Heart left ventricle (tissue), 16 donors: Measurements from ENCODE around the gene TAF6. TPM values are rescaled to one million over a fixed set of nuclear protein-coding genes. Genes with fewer than 3 reads are reported as not detected.
A peak's percentile ranks its signal among the peaks of the same experiment; 100 is the strongest.

Experiments
- ATAC-seq, 4 donors: fragments of 200-7000 bp; cut with Tn5 transposase; one replicate each; pipeline ENCODE4 v1.9.1; 2020 to 2022; ENCODE audit warnings: moderate library complexity in 4 of 4, mild to moderate bottlenecking in 3 of 4, moderate number of reproducible peaks in 1 of 4
- DNase-seq, 5 donors: peaks; one replicate each; pipeline ENCODE4 v3.0.0-alpha.2; 2020
- H3K27ac ChIP-seq, 12 donors: fragments of 200-600 bp; sonication (generic) in 4 of 12; one replicate each; pipeline versions ENCODE4 v1.5.0 to v1.8.0; 2016 to 2022; ENCODE audit warnings: mild to moderate bottlenecking in 2 of 12
- H3K27me3 ChIP-seq, 9 donors: fragments of 200-600 bp; sonication (generic) in 2 of 9; one replicate each; pipeline versions ENCODE4 v1.5.1 to v1.8.0; 2016 to 2022; ENCODE audit warnings: mild to moderate bottlenecking in 3 of 9
- H3K36me3 ChIP-seq, 9 donors: fragments of 200-600 bp; sonication (generic) in 2 of 9; one replicate each; pipeline versions ENCODE4 v1.5.0 to v1.8.0; 2018 to 2022; ENCODE audit warnings: mild to moderate bottlenecking in 2 of 9
- H3K4me1 ChIP-seq, 12 donors: fragments of 200-600 bp; sonication (generic) in 4 of 12; one replicate each; pipeline versions ENCODE4 v1.5.0 to v1.8.0; 2016 to 2022; ENCODE audit warnings: mild to moderate bottlenecking in 3 of 12
- H3K4me3 ChIP-seq, 12 donors: fragments of 200-600 bp; sonication (generic) in 4 of 12; one replicate each; pipeline versions ENCODE4 v1.5.0 to v1.8.0; 2017 to 2022; ENCODE audit warnings: mild to moderate bottlenecking in 9 of 12, moderate library complexity in 4 of 12
- H3K9me3 ChIP-seq, 12 donors: fragments of 200-600 bp; sonication (generic) in 4 of 12; one replicate each; pipeline versions ENCODE4 v1.5.0 to v1.8.0; 2016 to 2022; ENCODE audit warnings: mild to moderate bottlenecking in 1 of 12
- POLR2A ChIP-seq, 2 donors: fragments of 450-650 bp; IDR thresholded peaks; one replicate each; pipeline ENCODE4 v1.6.1; 2017; ENCODE audit warnings: antibody characterized with exemption in 2 of 2, mild to moderate bottlenecking in 2 of 2, moderate library complexity in 2 of 2
- WGBS, 4 donors: extraction: QIAGEN DNeasy Blood & Tissue Kit in 2 of 4; methylation state at CpG; one replicate each; pipeline versions ENCODE4 v1.1.5 to v1.1.7; 2013 to 2018; 5-methylcytosine and 5-hydroxymethylcytosine counted together
- intact Hi-C, 10 donors: fragments of 100-400 bp; cut with DNase I; formaldehyde crosslinking; loops; one replicate each; pipeline versions ENCODE4 v1.11.1 to v1.14.2; 2022
- polyA plus RNA-seq, 2 donors: library from polyadenylated mRNA; stranded (reverse); fragments of 200-250 nt; gene quantifications; one replicate each; pipeline ENCODE4 v1.2.3, GENCODE V29; 2013
- total RNA-seq, 9 donors: library from RNA; depleted of rRNA in 2 of 9; stranded (reverse); fragments of >200 nt in 2 of 9; fragmentation: NEBNext Ultra II Directional in 3 of 9; extraction: Animal tissue kit (Norgen Biotek cat#: 25700) in 3 of 9; gene quantifications; one replicate each; pipeline versions ENCODE4 v1.1.0 to v1.2.4, GENCODE V29; 2016 to 2023
- TF ChIP-seq, protein P1 (sequence below), 12 donors: fragments of 200-600 bp; sonication (generic) in 4 of 12; IDR thresholded peaks; one replicate each; pipeline versions ENCODE4 v1.5.0 to v1.8.0; 2018 to 2022; ENCODE audit warnings: antibody characterized with exemption in 12 of 12, mild to moderate bottlenecking in 5 of 12
- donor health status: ischemic (EF 13 %, LVEDD 7.1; RV severe dilation, severe dysfunction).
- donor health status: healthy with polysubstance abuse.
- donor health status: DM: no; HTN: yes; CAD: no.
- donor health status: DM: no; HTN: no; CAD: no.
- donor health status: ischemic (EF 25% LVEDD 6.9; RV normal size, moderate dysfunction).
- donor health status: ischemic (EF 25% LVEDD 5.7; RV mildly dilated, moderate dysfunction).
- donor health status: healthy.
- donor health status: DM: yes; HTN: yes; CAD: no.
- donor health status: ischemic (EF 35%, LVEDD 5.7; RV mildly dilated, moderate dysfunction).
- donor health status: nonischemic (EF 11% LVEDD 7.7; RV severe dilation, severe dysfunction).
- donor health status: DM: yes; HTN: yes; CAD: no.
- donor health status: PGD.
- donor health status: ischemic (EF 29% LVEDD 5.4; RV normal size, mild dysfunction).
- donor health status: nonischemic (EF 23%, LVEDD 6.1; RV moderate dilation, normal function).

Gene TAF6
- total and polyA plus RNA-seq, 11 donors = 24.9 to 80.9 (median 34.1) TPM

DNA sequence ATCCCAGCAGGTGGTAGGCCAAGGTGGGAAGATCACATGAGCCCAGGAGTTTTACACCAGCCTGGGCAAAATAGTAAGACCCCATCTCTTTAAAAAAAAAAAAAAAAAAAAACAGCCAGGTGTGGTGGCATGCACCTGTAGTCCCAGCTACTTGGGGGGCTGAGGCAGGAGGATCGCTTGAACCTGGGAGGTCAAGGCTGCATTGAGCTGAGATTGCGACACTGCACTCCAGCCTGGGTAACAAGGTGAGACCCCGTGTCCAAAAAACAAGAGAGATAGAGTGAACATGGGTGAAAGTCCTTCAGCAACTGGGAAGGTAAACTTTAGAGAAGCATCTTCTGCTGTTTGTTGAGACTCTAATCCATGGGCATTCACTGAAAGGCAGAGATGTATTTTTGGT is 23.3 kb upstream of the TAF6 start:
- Histone ChIP-seq H3K4me1 (no peaks in the 10 kb centered on the region), H3K27me3 (peaks cover 0 to 15% (median 0%) of the 10 kb centered on the region in 9 donors), H3K36me3 (no peaks in the 10 kb centered on the region), H3K9me3 (no peaks in the 10 kb centered on the region), H3K27ac (no peak overlapping the region), H3K4me3 (no peak overlapping the region)
- TF ChIP-seq, protein P1, sequence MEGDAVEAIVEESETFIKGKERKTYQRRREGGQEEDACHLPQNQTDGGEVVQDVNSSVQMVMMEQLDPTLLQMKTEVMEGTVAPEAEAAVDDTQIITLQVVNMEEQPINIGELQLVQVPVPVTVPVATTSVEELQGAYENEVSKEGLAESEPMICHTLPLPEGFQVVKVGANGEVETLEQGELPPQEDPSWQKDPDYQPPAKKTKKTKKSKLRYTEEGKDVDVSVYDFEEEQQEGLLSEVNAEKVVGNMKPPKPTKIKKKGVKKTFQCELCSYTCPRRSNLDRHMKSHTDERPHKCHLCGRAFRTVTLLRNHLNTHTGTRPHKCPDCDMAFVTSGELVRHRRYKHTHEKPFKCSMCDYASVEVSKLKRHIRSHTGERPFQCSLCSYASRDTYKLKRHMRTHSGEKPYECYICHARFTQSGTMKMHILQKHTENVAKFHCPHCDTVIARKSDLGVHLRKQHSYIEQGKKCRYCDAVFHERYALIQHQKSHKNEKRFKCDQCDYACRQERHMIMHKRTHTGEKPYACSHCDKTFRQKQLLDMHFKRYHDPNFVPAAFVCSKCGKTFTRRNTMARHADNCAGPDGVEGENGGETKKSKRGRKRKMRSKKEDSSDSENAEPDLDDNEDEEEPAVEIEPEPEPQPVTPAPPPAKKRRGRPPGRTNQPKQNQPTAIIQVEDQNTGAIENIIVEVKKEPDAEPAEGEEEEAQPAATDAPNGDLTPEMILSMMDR (IDR thresholded peaks at IDR 0.05) = no peak
- no peak for TF ChIP-seq POLR2A (IDR thresholded peaks at IDR 0.05)
- WGBS, 4 donors = 93 to 95% (median 94%) methylated on average over 3 of the region's 3 CpGs
- intact Hi-C loops = loop anchor here in 1 of 10 donors (10.0 kb wide), 1 partner anchor 202 kb away; no protein-coding TSS in a partner anchor
- ATAC-seq (no peak), DNase-seq (no peak)

DNA sequence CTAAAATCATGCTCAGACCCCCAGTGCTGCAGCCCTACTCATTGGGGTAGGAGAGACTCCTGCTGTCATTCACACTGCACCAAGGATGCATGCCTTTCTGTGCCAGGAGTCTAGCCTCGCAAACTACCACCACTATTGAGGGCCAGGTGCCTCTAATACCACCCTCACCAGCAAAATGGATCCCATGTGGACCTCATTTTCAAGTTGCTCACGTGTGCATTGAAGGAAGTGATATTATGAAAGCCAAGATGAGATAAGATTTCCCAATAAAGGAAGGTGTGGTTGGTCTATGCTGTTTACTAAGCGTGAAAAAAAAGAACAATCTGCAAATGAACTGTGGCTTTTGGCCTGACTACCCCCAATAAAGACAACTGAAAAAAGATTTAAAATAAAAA is 22.4 kb upstream of the TAF6 start:
- Histone ChIP-seq H3K9me3 (no peaks in the 10 kb centered on the region), H3K4me3 (no peak overlapping the region), H3K4me1 (no peaks in the 10 kb centered on the region), H3K36me3 (no peaks in the 10 kb centered on the region), H3K27me3 (peaks cover 0 to 15% (median 0%) of the 10 kb centered on the region in 9 donors), H3K27ac (no peak overlapping the region)
- TF ChIP-seq, protein P1 (IDR thresholded peaks at IDR 0.05) = no peak
- no peak for TF ChIP-seq POLR2A (IDR thresholded peaks at IDR 0.05)
- DNase-seq = no peak
- intact Hi-C loops = loop anchor here in 1 of 10 donors (10.0 kb wide), 1 partner anchor 203 kb away; no protein-coding TSS in a partner anchor
- 62 to 67% (median 66%) methylated on average over 3 of the region's 3 CpGs for WGBS, 4 donors
- ATAC-seq = no peak

DNA sequence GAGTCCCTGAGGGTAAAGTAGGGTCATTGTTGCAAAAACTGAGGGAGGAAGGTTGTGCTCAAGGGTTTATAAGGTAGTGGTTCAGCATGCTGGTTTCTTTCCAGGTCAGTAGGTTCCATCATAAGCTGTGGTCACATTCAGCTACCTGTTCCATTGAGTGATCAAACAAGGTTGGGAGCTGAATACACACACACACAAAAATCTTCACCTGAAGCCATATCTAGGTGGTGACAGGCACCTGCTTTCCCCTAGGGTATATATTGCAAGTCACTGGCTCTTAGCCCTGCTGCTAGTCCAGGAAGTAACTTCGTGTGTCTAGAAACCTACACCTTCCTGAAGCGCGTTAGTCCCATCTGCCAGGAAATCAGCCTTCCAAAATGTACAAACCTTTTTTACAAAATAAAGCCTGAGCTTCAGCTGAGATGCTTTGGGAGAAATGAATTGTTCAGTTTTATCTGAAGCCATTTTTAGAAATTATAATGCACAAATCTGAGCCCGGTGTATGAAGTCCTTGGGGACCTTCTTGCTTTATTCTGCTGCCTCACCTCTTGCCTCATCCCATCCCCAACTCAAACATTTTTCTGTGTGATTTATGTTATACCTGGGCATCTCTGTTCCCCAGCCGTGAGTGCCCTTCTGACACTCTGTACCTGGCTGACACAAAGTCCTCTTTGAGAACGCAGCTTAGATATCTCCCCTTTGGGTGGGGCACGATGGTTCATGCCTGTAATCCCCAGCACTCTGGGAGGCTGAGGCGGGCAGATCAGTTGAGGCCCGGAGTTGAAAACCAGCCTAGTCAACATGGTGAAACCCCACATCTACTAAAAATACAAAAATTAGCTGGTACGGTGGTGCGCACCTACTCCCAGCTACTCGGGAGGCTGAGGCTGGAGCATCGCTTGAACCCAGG is 18.9 kb upstream of the TAF6 start:
- Histone ChIP-seq H3K9me3 (no peaks in the 10 kb centered on the region), H3K4me1 (no peaks in the 10 kb centered on the region), H3K27ac (no peak overlapping the region), H3K36me3 (no peaks in the 10 kb centered on the region), H3K4me3 (no peak overlapping the region), H3K27me3 (peaks cover 0 to 15% (median 0%) of the 10 kb centered on the region in 9 donors)
- DNase-seq (no peak), ATAC-seq (no peak)
- intact Hi-C loops = loop anchor here in 3 of 10 donors (5.0 to 10.0 kb wide), 3 partner anchors 79 to 217 kb away; partner anchors contain the start of genes PILRB (in 1 of the 3) and PVRIG (in 1 of the 3)
- WGBS, 4 donors = 76 to 80% (median 78%) methylated on average over 13 of the region's 13 CpGs
- TF ChIP-seq, protein P1 (IDR thresholded peaks at IDR 0.05) = no peak
- TF ChIP-seq POLR2A (IDR thresholded peaks at IDR 0.05) = no peak

DNA sequence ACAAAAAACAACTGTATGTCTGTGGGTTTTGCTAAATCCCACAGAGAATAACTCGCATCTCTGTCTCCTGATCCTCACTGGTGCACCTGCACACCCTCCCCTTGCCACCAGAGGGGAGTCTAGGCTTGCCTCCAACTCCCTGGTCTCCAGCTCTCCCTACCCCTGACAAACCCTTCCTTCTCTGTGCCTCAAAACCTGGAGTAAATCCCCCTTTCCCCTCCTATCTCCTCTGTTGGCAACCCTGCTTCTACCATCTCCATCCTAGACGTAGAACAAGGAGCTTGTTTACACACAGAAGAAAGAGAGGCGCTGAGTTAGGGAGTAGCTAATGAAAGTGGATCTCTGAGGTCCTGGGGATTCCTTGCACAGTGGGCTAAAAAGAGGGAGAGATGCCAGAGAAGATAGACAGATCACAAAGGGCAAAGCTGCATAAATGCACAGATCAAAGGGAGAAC is 13.6 kb upstream of the TAF6 start:
- H3K4me1 ChIP-seq = peaks cover 0 to 16% (median 7%) of the 10 kb centered on the region in 12 donors
- no peak overlapping the region for H3K4me3 ChIP-seq
- no peaks in the 10 kb centered on the region for H3K9me3 ChIP-seq
- peak; percentile 78 to 83 (median 80) for ATAC-seq
- intact Hi-C loops = loop anchor here in 9 of 10 donors (2.0 to 10.0 kb wide), 9 partner anchors 80 to 222 kb away; partner anchors contain the start of genes PVRIG (in 6 of the 9) and PILRB (in 1 of the 9)
- DNase-seq = peak in 2 of 5 donors; percentile 51 to 52
- H3K27me3 ChIP-seq = no peaks in the 10 kb centered on the region
- no peak overlapping the region for H3K27ac ChIP-seq
- WGBS, 4 donors = 20 to 27% (median 25%) methylated on average over 3 of the region's 3 CpGs
- H3K36me3 ChIP-seq = no peaks in the 10 kb centered on the region
- TF ChIP-seq, protein P1 (IDR thresholded peaks at IDR 0.05) = peak; percentile 55 to 83 (median 75)
- TF ChIP-seq POLR2A (IDR thresholded peaks at IDR 0.05) = no peak
